Activated CD8-positive, alpha-beta T cell treated with anti-CD3 and anti-CD28 coated beads for 36 hours (primary cell): ENCODE measurements around the gene TRAPPC4. TPM values are rescaled to one million over a fixed set of nuclear protein-coding genes. Genes with fewer than 3 reads are reported as not detected.
"Not testable (repeated sequence)": the region's sequence is repeated elsewhere in the genome, so short reads cannot be mapped to it uniquely, and the experiment has no call there.

Experiments used
- ATAC-seq: fragments of 200-7000 bp; cut with Tn5 transposase; one replicate; pipeline ENCODE4 v1.10.0; 2021; ENCODE audit warnings: mild to moderate bottlenecking, moderate library complexity
- CTCF ChIA-PET: fragments of 350-600 bp; sonication (Branson Sonifier 250); formaldehyde crosslinking; loops from one replicate; lab custom pipeline; 2021; ENCODE audit warnings: antibody characterized with exemption; lab: Charles Lee
- POLR2A ChIA-PET: fragments of 350-600 bp; sonication (Branson Sonifier 250); formaldehyde crosslinking; loops from one replicate; lab custom pipeline; 2021; ENCODE audit warnings: antibody characterized with exemption; lab: Charles Lee
- DNase-seq: peaks from one replicate; pipeline ENCODE4 v3.0.0-alpha.2; 2020
- H3K27ac Mint-ChIP-seq: one replicate; pipeline ENCODE4 v1.8.0; 2021; ENCODE audit warnings: mild to moderate bottlenecking, mixed read lengths
- H3K27me3 Mint-ChIP-seq: one replicate; pipeline ENCODE4 v1.8.0; 2021; ENCODE audit warnings: mixed read lengths
- H3K36me3 Mint-ChIP-seq: one replicate; pipeline ENCODE4 v1.8.0; 2021; ENCODE audit warnings: low read depth, mixed read lengths
- H3K4me1 Mint-ChIP-seq: one replicate; pipeline ENCODE4 v1.8.0; 2021; ENCODE audit warnings: low read depth, mixed read lengths
- H3K4me3 Mint-ChIP-seq: one replicate; pipeline ENCODE4 v1.8.0; 2021; ENCODE audit warnings: mild to moderate bottlenecking, moderate library complexity, mixed read lengths
- H3K9me3 Mint-ChIP-seq: one replicate; pipeline ENCODE4 v1.8.0; 2021; ENCODE audit warnings: mixed read lengths
- intact Hi-C: fragments of 100-400 bp; cut with micrococcal nuclease; formaldehyde crosslinking; loops from one replicate; pipeline ENCODE4 v1.10.0; 2022
- total RNA-seq, 2 experiments: library from RNA; stranded (reverse); gene quantifications; one replicate each; pipeline ENCODE4 v1.2.3, GENCODE V29; 2021
- TF ChIP-seq, protein P1 (sequence below): fragments of 200-600 bp; IDR thresholded peaks from one replicate; pipeline ENCODE4 v1.8.0; 2022; ENCODE audit warnings: antibody characterized with exemption, mild to moderate bottlenecking

TRAPPC4 gene, protein sequence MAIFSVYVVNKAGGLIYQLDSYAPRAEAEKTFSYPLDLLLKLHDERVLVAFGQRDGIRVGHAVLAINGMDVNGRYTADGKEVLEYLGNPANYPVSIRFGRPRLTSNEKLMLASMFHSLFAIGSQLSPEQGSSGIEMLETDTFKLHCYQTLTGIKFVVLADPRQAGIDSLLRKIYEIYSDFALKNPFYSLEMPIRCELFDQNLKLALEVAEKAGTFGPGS
- total RNA-seq, result 10 to 100 TPM; 69.5 to 71.4 TPM

DNA sequence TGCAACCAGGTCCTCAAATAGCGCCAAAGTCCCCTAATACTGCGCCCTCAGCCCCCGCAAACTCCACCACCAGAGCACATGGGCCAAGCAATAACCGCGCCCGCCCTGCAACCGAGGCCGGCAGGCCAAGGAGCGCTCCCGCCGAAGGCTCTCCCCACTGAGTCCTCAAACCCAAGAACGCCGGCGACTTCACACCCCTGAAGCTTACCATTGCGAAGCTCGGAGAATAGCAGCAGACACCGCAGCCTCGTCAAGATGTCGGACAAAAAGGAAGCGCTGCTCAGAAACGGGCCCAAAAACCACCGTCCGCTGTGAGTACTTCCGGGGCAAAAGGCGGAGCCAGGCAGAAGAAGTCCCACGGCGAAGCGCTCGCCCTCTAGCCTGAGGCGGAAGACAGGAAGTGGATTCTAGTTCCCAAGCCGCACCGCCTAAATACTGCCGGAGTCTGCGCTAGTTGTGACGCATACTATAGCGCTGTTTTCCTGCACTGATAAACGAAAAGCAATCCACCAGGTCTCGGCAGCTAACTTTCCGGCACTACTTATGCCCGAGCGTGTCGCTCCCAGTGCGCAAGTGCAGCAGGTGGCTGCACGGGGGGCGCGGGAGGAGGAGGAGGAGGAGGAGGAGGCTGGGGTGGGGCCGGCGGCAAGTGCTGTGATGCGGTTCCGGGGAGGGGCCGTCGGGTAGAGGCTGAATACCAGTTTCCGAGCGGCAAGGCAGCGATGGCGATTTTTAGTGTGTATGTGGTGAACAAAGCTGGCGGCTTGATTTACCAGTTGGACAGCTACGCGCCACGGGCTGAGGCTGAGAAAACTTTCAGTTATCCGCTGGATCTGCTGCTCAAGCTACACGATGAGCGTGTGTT is at the start of gene TRAPPC4, which contains the start of gene RPS25:
TRAPPC4 (plus strand) TSS at position 693 of the 865 bp plus-strand sequence; CDS start at position 723, 30 bp downstream.
RPS25 (minus strand) TSS at position 270 of the 865 bp plus-strand sequence; CDS start at position 211, 59 bp downstream.
- TF ChIP-seq, protein P1, sequence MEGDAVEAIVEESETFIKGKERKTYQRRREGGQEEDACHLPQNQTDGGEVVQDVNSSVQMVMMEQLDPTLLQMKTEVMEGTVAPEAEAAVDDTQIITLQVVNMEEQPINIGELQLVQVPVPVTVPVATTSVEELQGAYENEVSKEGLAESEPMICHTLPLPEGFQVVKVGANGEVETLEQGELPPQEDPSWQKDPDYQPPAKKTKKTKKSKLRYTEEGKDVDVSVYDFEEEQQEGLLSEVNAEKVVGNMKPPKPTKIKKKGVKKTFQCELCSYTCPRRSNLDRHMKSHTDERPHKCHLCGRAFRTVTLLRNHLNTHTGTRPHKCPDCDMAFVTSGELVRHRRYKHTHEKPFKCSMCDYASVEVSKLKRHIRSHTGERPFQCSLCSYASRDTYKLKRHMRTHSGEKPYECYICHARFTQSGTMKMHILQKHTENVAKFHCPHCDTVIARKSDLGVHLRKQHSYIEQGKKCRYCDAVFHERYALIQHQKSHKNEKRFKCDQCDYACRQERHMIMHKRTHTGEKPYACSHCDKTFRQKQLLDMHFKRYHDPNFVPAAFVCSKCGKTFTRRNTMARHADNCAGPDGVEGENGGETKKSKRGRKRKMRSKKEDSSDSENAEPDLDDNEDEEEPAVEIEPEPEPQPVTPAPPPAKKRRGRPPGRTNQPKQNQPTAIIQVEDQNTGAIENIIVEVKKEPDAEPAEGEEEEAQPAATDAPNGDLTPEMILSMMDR, result no peak
- Mint-ChIP-seq H3K4me3 (peak within 1 kb of the TSS; percentile 99), H3K27ac (peak within 1 kb of the TSS; percentile 99), H3K4me1 (peaks cover 53% of the 10 kb centered on the region), H3K9me3 (peaks cover 1% of the 10 kb centered on the region), H3K27me3 (no peaks in the 10 kb centered on the region), H3K36me3 (peaks cover 76% of the 10 kb centered on the region)
- POLR2A ChIA-PET, result interaction anchor here (0.6 to 8.6 kb wide), 23 partner anchors 8 to 396 kb away, joined by 3 to 106 read pairs (median 4); partner anchors contain the start of genes BCL9L, C2CD2L, CENATAC and DPAGT1
- intact Hi-C loops, result no loop called here
- ATAC-seq (peak; percentile 91), DNase-seq (peak; percentile 97)
- CTCF ChIA-PET, result interaction anchor here (1.2 to 5.0 kb wide), 5 partner anchors 12 to 328 kb away, joined by 3 to 20 read pairs (median 5); partner anchors contain the start of gene SLC37A4

DNA sequence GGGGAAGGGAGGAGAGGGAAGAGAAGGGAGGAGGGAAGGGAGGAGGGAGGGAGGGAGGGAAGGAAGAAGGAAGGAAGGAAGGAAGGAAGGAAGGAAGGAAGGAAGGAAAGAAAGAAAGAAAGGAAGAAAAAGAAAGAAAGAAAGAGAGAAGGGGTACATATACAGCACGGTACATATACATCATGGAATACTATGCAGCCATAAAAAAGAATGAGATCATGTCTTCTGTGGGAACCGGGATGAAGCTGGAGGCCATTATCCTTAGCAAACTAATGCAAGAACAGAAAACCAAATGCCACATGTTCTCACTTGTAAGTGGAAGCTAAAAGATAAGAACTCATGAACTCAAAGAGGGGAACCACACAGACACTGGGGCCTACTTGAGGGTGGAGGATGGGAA is 49.1 kb upstream of the TRAPPC4 start:
- H3K36me3 Mint-ChIP-seq, H3K27me3 Mint-ChIP-seq, DNase-seq, intact Hi-C loops, H3K9me3 Mint-ChIP-seq, POLR2A ChIA-PET, ATAC-seq, H3K4me1 Mint-ChIP-seq, H3K27ac Mint-ChIP-seq, H3K4me3 Mint-ChIP-seq: not testable (repeated sequence)
- CTCF ChIA-PET, result interaction anchor here (1.5 kb wide), 1 partner anchor 369 kb away, joined by 4 read pairs; no protein-coding TSS in a partner anchor

DNA sequence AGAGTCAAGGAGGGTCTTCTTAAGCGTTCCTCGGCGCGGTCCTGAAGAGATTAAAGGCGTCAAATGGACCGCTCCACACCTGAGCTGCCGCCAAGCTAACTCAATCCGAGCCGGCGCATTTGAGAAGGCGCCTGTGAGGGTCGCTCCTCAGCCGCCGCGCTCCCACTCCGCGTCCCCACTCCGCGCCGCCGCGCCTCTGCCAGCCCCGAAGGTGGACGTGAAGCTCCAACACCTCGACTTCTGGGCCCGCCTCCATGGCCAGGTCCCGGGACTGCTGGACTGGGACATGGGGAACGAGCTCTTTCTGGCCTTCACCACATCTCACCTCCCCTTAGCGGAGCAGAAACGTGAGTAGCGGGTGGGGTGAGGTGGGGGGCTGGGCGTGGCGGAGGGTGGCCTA is 46.9 kb upstream of the TRAPPC4 start, which contains the start of gene FOXR1:
FOXR1 (plus strand) TSS at position 116 of the 400 bp plus-strand sequence; CDS start at position 287, 171 bp downstream.
- Mint-ChIP-seq H3K27me3 (peaks cover 12% of the 10 kb centered on the region), H3K36me3 (no peaks in the 10 kb centered on the region), H3K4me3 (no peak within 1 kb of the TSS), H3K4me1 (no peaks in the 10 kb centered on the region), H3K9me3 (no peaks in the 10 kb centered on the region), H3K27ac (no peak within 1 kb of the TSS)
- DNase-seq, result no peak
- TF ChIP-seq, protein P1, result no peak
- intact Hi-C loops, result no loop called here
- POLR2A ChIA-PET, result interaction anchor here (0.9 kb wide), 1 partner anchor 11 kb away, joined by 3 read pairs; no protein-coding TSS in a partner anchor
- no peak for ATAC-seq
- CTCF ChIA-PET, result no interaction called here

DNA sequence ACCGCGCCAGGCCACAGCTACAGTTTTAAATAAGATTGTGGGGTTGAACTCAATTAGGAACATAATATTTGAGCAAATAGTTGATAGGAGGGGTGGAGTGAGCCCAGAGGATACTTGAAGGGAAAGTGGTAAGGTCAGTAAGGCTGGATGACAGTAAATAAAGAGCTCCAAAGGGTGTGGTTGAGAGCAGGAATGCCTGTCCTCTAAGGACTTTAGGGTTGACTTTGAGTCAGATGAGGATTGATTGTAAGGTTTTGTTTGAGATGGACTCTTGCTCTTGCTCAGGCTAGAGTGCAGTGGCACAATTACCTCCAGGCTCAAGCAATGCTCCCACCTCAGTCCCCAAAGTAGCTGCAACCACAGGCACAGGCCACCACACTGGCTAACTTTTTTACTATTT is 44.6 kb upstream of the TRAPPC4 start:
- Mint-ChIP-seq H3K27me3 (peaks cover 13% of the 10 kb centered on the region), H3K4me3 (no peak overlapping the region), H3K9me3 (no peaks in the 10 kb centered on the region), H3K27ac (no peak overlapping the region), H3K36me3 (no peaks in the 10 kb centered on the region), H3K4me1 (no peaks in the 10 kb centered on the region)
- CTCF ChIA-PET, result interaction anchor here (1.2 kb wide), 1 partner anchor 17 kb away, joined by 3 read pairs; no protein-coding TSS in a partner anchor
- ATAC-seq, result no peak
- DNase-seq, result no peak
- POLR2A ChIA-PET, result interaction anchor here (0.8 kb wide), 1 partner anchor 40 kb away, joined by 3 read pairs; no protein-coding TSS in a partner anchor
- intact Hi-C loops, result no loop called here
- TF ChIP-seq, protein P1, result no peak
